Uterus (tissue), 2 donors: ENCODE measurements around the gene ZNRF2.

Source experiments
- CTCF ChIP-seq, 4 experiments: fragments of 200-600 bp in 2 of 4; fragments of 450-650 bp in 2 of 4; sonication (generic) in 2 of 4; IDR thresholded peaks; one replicate each; pipeline ENCODE4 v1.5.1; 2016 to 2019; ENCODE audit warnings: antibody characterized with exemption in 4 of 4, mild to moderate bottlenecking in 2 of 4, moderate library complexity in 1 of 4
- POLR2A ChIP-seq, 2 donors: fragments of 450-650 bp; IDR thresholded peaks; one replicate each; pipeline ENCODE4 v1.6.1; 2016; ENCODE audit warnings: antibody characterized with exemption in 2 of 2, mild to moderate bottlenecking in 1 of 2, moderate library complexity in 1 of 2

DNA sequence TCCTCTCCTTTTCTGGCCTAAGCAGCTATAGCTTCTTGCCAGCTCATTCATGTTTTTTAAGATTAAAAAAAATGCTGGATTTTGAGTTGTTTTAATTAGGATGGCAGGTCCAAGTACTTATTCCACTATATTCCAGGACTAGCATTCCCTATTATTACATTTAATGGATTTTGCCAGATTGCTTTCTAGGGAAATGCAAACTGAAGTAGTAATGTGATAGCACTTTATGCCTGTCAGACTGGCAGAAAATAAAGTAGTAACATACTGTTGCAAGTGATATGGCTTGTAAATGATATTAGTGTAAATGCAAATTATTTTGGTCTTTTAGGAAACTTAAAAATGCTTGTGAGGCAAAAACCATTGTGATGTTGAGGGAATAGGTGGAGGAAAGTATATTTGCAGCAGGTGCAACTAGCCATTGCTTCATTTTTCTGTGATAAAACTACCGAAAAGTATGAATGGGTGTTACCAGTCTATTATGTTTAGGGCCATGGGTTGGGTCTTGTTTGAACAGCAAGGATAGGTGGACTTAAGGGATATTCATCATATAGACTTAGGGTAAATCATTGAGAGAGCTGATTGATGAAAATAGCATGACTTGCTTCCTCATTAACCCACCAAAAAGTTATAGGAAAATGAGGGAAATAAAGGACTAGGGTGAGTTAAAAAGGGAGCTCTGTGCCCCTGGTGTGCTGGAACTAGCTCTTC is 19.9 kb downstream of the ZNRF2 start:
- no peak for TF ChIP-seq POLR2A (IDR thresholded peaks at IDR 0.05)
- TF ChIP-seq CTCF (IDR thresholded peaks at IDR 0.05), result no peak
